Measurements from ENCODE around the gene CASP7.

Gene CASP7

DNA sequence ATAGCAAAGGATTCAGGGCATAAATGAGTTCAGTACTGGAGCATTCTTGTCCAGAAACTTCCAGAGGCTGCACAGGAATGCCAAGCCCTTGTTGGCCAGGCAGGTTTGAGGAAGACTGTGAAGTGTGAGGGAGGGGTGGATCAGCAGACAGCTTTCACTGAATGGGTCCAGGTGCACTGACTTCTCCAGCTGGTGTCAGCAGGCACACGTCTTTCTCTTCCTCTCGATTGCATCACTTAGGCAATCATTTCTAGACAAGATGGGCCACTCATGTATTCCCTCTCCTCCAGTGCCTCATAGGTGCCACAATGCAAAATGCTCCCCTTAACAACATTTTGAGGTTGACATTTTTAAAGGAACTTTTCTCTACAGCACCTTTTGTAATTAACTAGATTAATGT, 56.2 kb downstream of the CASP7 start:
- TF ChIP-seq, protein P1, sequence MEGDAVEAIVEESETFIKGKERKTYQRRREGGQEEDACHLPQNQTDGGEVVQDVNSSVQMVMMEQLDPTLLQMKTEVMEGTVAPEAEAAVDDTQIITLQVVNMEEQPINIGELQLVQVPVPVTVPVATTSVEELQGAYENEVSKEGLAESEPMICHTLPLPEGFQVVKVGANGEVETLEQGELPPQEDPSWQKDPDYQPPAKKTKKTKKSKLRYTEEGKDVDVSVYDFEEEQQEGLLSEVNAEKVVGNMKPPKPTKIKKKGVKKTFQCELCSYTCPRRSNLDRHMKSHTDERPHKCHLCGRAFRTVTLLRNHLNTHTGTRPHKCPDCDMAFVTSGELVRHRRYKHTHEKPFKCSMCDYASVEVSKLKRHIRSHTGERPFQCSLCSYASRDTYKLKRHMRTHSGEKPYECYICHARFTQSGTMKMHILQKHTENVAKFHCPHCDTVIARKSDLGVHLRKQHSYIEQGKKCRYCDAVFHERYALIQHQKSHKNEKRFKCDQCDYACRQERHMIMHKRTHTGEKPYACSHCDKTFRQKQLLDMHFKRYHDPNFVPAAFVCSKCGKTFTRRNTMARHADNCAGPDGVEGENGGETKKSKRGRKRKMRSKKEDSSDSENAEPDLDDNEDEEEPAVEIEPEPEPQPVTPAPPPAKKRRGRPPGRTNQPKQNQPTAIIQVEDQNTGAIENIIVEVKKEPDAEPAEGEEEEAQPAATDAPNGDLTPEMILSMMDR (IDR thresholded peaks at IDR 0.05; ENCODE audit: control insufficient read depth, insufficient read depth, low read depth, low read length, missing control alignments) = no peak
- H3K4me3 ChIP-seq (ENCODE audit: control insufficient read depth, low read depth, low read length) = no peak overlapping the region
- DNase-seq (ENCODE audit: low read depth) = no peak

DNA sequence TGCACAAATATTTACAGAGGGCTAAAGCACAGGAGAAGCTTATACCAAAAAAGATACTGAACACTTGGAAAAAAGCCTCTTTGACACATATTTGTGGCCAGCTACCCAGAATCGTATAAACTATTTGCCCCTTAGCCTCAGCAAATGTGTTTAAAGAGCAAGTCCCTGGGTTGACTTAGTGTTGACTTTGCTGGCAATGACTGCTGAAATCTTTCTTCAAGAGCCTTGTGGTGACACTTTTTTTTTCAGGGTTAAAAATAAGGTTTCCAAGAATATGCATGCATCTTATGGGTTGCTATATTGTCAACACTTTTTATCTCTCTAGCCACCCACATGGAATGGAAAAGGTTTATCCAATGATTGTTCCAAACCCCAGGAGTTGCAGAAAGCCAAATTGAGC, 56.9 kb downstream of the CASP7 start:
- H3K4me3 ChIP-seq (ENCODE audit: control insufficient read depth, low read depth, low read length) = no peak overlapping the region
- no peak for DNase-seq (ENCODE audit: low read depth)
- TF ChIP-seq, protein P1 (IDR thresholded peaks at IDR 0.05; ENCODE audit: control insufficient read depth, insufficient read depth, low read depth, low read length, missing control alignments) = no peak

DNA sequence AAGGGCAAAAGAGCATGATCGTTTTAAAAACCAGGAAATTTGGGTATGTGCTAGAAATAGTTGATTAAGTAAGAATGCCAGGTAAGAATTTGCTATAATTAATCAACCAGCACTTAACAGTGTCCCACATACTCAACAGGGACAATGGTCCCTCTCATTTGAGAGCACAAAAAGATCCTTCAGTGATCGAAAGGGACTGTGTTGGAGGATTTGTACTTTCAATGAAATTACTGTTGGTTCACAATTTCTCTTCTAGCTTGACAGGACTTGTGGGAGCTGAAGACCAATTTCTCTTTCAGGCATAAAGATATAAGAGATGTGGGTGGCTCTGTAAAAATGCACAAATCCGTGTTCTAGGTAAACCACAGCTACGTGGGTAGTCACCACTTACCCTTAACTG, 59.3 kb downstream of the CASP7 start:
- TF ChIP-seq, protein P1 (IDR thresholded peaks at IDR 0.05; ENCODE audit: control insufficient read depth, insufficient read depth, low read depth, low read length, missing control alignments) = no peak
- no peak overlapping the region for H3K4me3 ChIP-seq (ENCODE audit: control insufficient read depth, low read depth, low read length)
- no peak for DNase-seq (ENCODE audit: low read depth)

DNA sequence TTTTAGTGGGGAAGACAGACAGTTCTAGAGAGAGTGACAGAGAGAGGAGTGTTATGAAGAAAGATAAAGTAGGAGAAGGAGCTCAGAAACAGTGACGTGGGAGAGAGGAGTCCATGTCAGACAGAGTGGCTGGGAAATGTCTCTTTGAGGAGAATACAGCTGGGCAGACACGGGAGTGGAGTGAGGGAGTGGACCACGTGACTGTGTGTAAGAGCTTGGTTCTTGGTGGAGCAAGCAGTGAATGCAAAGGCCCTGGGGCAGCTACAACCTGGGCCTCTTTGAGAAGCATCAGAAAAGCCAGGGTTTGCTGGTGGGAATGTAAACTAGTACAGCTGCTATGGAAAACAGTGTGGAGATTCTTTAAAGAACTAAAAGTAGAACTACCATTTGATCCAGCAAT, 59.9 kb downstream of the CASP7 start:
- DNase-seq (ENCODE audit: low read depth) = no peak
- TF ChIP-seq, protein P1 (IDR thresholded peaks at IDR 0.05; ENCODE audit: control insufficient read depth, insufficient read depth, low read depth, low read length, missing control alignments) = no peak
- H3K4me3 ChIP-seq (ENCODE audit: control insufficient read depth, low read depth, low read length) = no peak overlapping the region

DNA sequence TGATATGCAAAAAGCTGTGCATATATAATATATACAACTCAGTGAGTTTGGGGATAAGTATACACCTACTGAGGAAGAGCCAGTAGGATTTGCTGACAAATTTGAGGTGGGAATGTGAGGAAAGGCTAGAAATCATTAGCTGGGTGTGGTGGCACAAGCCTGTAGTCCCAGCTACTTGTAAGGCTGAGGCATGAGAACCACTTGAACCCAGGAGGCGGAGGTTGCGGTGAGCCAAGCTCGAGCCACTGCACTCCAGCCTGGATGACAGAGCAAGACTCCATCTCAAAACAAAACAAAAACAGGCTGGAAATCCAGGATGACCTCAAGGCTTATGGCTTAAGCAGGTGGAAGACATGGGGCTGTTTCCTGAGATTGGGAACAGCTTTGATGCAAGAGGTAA, 61.1 kb downstream of the CASP7 start:
- TF ChIP-seq, protein P1 (IDR thresholded peaks at IDR 0.05; ENCODE audit: control insufficient read depth, insufficient read depth, low read depth, low read length, missing control alignments) = no peak
- H3K4me3 ChIP-seq (ENCODE audit: control insufficient read depth, low read depth, low read length) = no peak overlapping the region
- no peak for DNase-seq (ENCODE audit: low read depth)

DNA sequence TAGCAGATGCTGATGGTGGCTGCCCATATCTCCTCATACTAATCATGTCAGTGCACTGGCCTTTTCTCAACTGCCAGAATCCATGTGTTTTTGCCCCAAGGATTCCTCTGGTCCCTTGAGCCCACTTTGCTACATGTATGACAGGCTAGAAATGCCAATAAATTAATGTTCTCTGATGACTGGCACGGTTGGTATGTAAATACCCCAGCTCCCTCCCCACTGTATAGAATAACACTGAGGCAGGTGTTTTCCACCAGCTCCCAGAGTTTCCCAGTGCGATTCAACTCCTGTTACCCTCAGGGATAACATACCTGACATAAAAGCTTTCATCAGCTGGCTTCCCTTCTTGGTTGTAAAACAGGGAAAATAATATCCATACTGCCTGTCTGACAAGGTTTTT, 62.8 kb downstream of the CASP7 start:
- TF ChIP-seq, protein P1 (IDR thresholded peaks at IDR 0.05; ENCODE audit: control insufficient read depth, insufficient read depth, low read depth, low read length, missing control alignments) = no peak
- H3K4me3 ChIP-seq (ENCODE audit: control insufficient read depth, low read depth, low read length) = no peak overlapping the region
- DNase-seq (ENCODE audit: low read depth) = no peak

DNA sequence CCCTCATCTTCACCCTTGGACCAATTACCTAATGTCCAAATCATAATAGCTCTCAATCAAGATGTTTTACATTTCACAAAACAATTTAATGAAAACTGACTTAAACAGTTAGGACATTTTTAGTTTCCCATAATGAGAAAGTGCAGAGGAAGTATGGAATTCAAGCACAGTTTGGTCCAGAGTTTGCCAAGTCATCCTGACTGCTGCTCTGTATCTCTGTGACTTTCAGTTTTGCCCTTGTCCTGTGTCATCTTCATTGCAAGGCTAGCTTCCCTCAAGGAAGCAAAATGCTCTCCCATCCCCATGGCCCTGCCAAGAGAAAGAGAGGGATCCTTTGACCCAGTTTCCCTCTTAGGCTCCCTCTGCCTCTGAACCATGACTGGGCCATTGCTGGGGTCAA, 63.9 kb downstream of the CASP7 start:
- TF ChIP-seq, protein P1 (IDR thresholded peaks at IDR 0.05; ENCODE audit: control insufficient read depth, insufficient read depth, low read depth, low read length, missing control alignments) = no peak
- no peak overlapping the region for H3K4me3 ChIP-seq (ENCODE audit: control insufficient read depth, low read depth, low read length)
- DNase-seq (ENCODE audit: low read depth) = no peak
